Psoas muscle (tissue), 8 donors: ENCODE results near the gene CETN3. TPM values are rescaled to one million over a fixed set of nuclear protein-coding genes. Genes with fewer than 3 reads are reported as not detected.

ENCODE experiments used
- ATAC-seq, 4 donors: fragments of 200-7000 bp; cut with Tn5 transposase; one replicate each; pipeline ENCODE4 v1.9.1; 2020; ENCODE audit warnings: moderate library complexity in 3 of 4, mild to moderate bottlenecking in 2 of 4
- DNase-seq, 2 donors: peaks; one replicate each; pipeline ENCODE4 v3.0.0-alpha.2; 2020
- H3K27ac ChIP-seq: fragments of 200-600 bp; one replicate; pipeline ENCODE4 v1.8.0; 2022
- H3K27me3 ChIP-seq, 3 donors: fragments of 200-600 bp in 1 of 3; one replicate each; pipeline versions ENCODE4 v1.6.1 to v1.8.0; 2013 to 2022; ENCODE audit warnings: low read length in 2 of 3, mild to moderate bottlenecking in 2 of 3, moderate library complexity in 1 of 3; ENCODE audit not compliant: insufficient read depth in 3 of 3
- H3K36me3 ChIP-seq, 2 donors: fragments of 200-600 bp in 1 of 2; one replicate each; pipeline versions ENCODE4 v1.6.1 to v1.8.0; 2013 to 2022; ENCODE audit warnings: low read depth in 1 of 2, mild to moderate bottlenecking in 1 of 2, moderate library complexity in 1 of 2; ENCODE audit not compliant: insufficient read depth in 1 of 2
- H3K4me1 ChIP-seq: fragments of 200-600 bp; one replicate; pipeline ENCODE4 v1.8.0; 2022
- H3K4me3 ChIP-seq: fragments of 200-600 bp; one replicate; pipeline ENCODE4 v1.8.0; 2022; ENCODE audit warnings: mild to moderate bottlenecking
- H3K9me3 ChIP-seq: fragments of 200-600 bp; one replicate; pipeline ENCODE4 v1.8.0; 2022
- WGBS, 3 donors: extraction: QIAGEN DNeasy Blood & Tissue Kit; methylation state at CpG; one replicate each; pipeline versions ENCODE4 v1.1.6 to v1.1.7; 2013; 5-methylcytosine and 5-hydroxymethylcytosine counted together
- intact Hi-C, 2 donors: fragments of 100-400 bp; cut with DNase I; formaldehyde crosslinking; loops; one replicate each; pipeline versions ENCODE4 v1.11.0 to v1.14.2; 2022
- polyA plus RNA-seq, 3 donors: library from polyadenylated mRNA; stranded (reverse); fragments of 200-250 nt; gene quantifications; one replicate each; pipeline ENCODE4 v1.2.3, GENCODE V29; 2013
- total RNA-seq, 4 donors: library from RNA; stranded (reverse); fragmentation: NEBNext Ultra II Directional in 2 of 4; extraction: Animal tissue kit (Norgen Biotek cat#: 25700) in 2 of 4; gene quantifications; one replicate each; pipeline versions ENCODE4 v1.2.1 to v1.2.4, GENCODE V29; 2021 to 2023
- TF ChIP-seq, protein P1 (sequence below): fragments of 200-600 bp; IDR thresholded peaks from one replicate; pipeline ENCODE4 v1.8.0; 2022; ENCODE audit warnings: antibody characterized with exemption
- donor health status: healthy with polysubstance abuse.
- donor health status: DM: no; HTN: no; CAD: no; lungs with moderate emphysema.
- donor health status: Bipolar disorder and iron deficiency.
- donor health status: healthy.
- donor health status: DM: yes; HTN: yes; CAD: no.
- donor health status: DM: no; HTN: no; CAD: no.
- donor health status: DM: no; HTN: no; CAD: no.
- donor health status: DM: yes; HTN: yes; CAD: no.

The CETN3 gene
- total and polyA plus RNA-seq, 7 donors, result 6.2 to 11.2 (median 10.7) TPM

DNA sequence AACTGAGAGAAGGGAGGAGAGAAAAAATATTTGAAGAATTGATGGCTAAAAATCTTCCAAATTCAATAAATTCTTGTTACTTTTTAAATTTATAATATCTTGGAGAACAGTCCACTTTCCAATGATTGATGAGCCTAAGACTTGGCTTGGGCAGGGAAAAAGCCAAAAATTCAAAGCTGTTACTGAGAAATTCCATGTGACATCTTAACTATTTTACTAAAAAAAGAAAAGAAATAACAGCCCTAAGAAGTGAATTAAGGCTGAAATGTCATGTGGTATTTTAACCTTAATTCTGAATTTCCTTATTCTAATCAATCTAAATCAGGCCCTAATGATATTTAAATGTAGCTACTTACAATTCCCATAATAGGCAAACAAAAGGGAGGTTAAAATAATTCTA, 53.4 kb downstream of the CETN3 start:
- no peak for ATAC-seq
- no peaks in the 10 kb centered on the region for H3K4me1 ChIP-seq
- H3K27ac ChIP-seq, result no peak overlapping the region
- H3K36me3 ChIP-seq, result no peaks in the 10 kb centered on the region
- no peak overlapping the region for H3K4me3 ChIP-seq
- no peak for DNase-seq
- H3K27me3 ChIP-seq, result no peaks in the 10 kb centered on the region
- TF ChIP-seq, protein P1, sequence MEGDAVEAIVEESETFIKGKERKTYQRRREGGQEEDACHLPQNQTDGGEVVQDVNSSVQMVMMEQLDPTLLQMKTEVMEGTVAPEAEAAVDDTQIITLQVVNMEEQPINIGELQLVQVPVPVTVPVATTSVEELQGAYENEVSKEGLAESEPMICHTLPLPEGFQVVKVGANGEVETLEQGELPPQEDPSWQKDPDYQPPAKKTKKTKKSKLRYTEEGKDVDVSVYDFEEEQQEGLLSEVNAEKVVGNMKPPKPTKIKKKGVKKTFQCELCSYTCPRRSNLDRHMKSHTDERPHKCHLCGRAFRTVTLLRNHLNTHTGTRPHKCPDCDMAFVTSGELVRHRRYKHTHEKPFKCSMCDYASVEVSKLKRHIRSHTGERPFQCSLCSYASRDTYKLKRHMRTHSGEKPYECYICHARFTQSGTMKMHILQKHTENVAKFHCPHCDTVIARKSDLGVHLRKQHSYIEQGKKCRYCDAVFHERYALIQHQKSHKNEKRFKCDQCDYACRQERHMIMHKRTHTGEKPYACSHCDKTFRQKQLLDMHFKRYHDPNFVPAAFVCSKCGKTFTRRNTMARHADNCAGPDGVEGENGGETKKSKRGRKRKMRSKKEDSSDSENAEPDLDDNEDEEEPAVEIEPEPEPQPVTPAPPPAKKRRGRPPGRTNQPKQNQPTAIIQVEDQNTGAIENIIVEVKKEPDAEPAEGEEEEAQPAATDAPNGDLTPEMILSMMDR, result no peak
- H3K9me3 ChIP-seq, result no peaks in the 10 kb centered on the region
- intact Hi-C loops, result no loop called here

DNA sequence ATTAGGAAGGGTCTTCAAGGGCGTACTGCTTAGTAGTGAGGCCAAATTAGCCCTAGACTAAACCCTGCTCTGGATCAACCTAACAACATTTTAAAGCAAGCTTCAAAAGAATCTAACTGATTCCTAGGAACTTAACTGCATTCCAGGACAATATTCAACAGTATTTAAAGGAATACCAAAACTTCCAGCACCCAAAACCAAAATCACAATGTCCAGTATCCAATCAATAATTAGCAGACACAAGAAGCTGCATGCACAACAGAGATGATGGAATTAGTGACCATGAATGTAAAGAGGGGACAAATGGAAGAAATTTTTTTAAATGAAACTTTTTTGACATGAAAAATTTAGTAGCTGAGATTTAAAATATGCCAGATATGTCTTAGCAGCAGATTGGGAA, 53.9 kb downstream of the CETN3 start:
- WGBS, 3 donors, result 85 to 93% (median 93%) methylated on average over 1 of the region's 1 CpG
- TF ChIP-seq, protein P1, result no peak

DNA sequence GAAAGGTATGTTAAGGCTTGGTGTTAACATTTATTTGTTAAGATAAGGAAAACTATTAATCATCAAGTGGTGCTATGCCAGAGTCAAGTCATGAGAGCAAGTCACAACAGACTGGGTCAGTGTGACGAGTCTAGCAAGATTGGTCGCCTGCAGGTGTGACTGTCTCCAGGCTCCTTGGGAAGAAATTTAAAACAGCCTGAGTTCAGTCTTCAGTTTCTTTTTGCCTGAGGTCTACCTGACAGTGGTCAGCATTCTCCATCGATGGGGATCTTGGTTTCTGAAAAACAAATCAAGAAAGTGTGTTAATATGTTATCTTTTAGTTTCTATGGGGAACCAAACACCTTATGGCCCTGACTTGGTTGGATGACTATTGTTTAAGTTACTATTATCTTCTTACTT, 56.3 kb downstream of the CETN3 start:
- DNase-seq (no peak), ATAC-seq (no peak)
- Histone ChIP-seq H3K36me3 (no peaks in the 10 kb centered on the region), H3K9me3 (no peaks in the 10 kb centered on the region), H3K4me1 (no peaks in the 10 kb centered on the region), H3K27me3 (no peaks in the 10 kb centered on the region), H3K4me3 (no peak overlapping the region), H3K27ac (no peak overlapping the region)
- 91 to 94% (median 93%) methylated on average over 3 of the region's 3 CpGs for WGBS, 3 donors
- TF ChIP-seq, protein P1, result no peak
- intact Hi-C loops, result no loop called here

More for the DNA sequence above, 53.9 kb downstream of the CETN3 start:
- no peaks in the 10 kb centered on the region for H3K4me1 ChIP-seq
- no peaks in the 10 kb centered on the region for H3K9me3 ChIP-seq
- H3K27ac ChIP-seq, result no peak overlapping the region
- no peak for ATAC-seq
- H3K27me3 ChIP-seq, result no peaks in the 10 kb centered on the region
- intact Hi-C loops, result no loop called here
- H3K36me3 ChIP-seq, result no peaks in the 10 kb centered on the region
- H3K4me3 ChIP-seq, result no peak overlapping the region
- DNase-seq, result no peak

DNA sequence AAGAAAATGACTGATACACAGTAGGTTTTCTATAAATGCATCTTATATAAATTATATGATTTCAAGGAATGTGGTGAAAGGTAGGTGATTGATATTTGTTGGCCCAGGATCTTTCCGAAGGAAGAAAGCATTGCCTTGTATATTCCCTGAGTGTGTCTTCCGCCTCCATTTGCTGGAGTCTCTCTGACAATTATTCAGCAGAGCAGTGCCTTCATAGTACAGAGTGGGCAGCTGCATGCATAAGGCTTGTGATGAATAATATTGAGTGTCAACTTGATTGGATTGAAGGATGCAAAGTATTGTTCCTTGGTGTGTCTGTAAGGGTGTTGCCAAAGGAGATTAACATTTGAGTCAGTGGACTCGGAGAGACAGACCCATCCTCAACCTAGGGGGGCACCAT, 58.5 kb downstream of the CETN3 start:
- Histone ChIP-seq H3K36me3 (no peaks in the 10 kb centered on the region), H3K9me3 (no peaks in the 10 kb centered on the region), H3K27ac (no peak overlapping the region), H3K4me1 (no peaks in the 10 kb centered on the region), H3K4me3 (no peak overlapping the region), H3K27me3 (no peaks in the 10 kb centered on the region)
- no peak for DNase-seq
- TF ChIP-seq, protein P1, result no peak
- ATAC-seq, result no peak
- WGBS, 3 donors, result 80 to 89% (median 86%) methylated on average over 3 of the region's 3 CpGs
- intact Hi-C loops, result no loop called here

DNA sequence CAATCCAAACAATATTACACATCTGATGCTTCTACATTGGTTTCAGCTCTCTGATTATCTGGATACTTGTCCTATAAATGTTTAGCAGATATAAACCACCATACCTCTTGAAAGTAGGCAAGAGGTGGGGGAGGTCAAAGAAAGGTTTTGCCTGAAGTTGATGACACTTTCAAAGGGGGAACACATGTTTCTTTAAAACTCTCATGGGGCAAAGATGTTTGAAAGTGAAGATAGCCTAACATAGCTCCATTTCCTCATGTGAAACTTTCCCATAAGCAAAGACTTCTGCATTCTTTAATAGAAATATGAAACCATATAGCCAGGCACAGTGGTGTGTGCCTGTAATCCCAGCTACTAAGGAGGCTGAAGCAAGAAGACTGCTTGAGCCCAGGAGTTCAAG, 62.1 kb downstream of the CETN3 start:
- DNase-seq (no peak), ATAC-seq (no peak)
- no peaks in the 10 kb centered on the region for H3K27me3 ChIP-seq
- no peak overlapping the region for H3K27ac ChIP-seq
- no peaks in the 10 kb centered on the region for H3K9me3 ChIP-seq
- intact Hi-C loops, result no loop called here
- no peak overlapping the region for H3K4me3 ChIP-seq
- TF ChIP-seq, protein P1, result no peak
- H3K4me1 ChIP-seq, result no peaks in the 10 kb centered on the region
- H3K36me3 ChIP-seq, result no peaks in the 10 kb centered on the region
